H1 (cell line): ENCODE results near the gene HJURP. TPM values are rescaled to one million over a fixed set of nuclear protein-coding genes. Genes with fewer than 3 reads are reported as not detected.

Experiments
- CTCF ChIA-PET: fragments of 300-600 bp; sonication (Branson Sonifier 250); formaldehyde crosslinking; loops from one replicate; lab custom pipeline; 2021; ENCODE audit not compliant: partially characterized antibody; lab: Charles Lee
- POLR2A ChIA-PET: fragments of 300-600 bp; sonication (Branson Sonifier 250); formaldehyde crosslinking; loops from one replicate; lab custom pipeline; 2021; ENCODE audit warnings: inconsistent platforms; ENCODE audit not compliant: partially characterized antibody; lab: Charles Lee
- DNase-seq, 2 experiments: peaks; one replicate each; pipeline versions ENCODE4 v3.0.0 to v3.0.0-alpha.2; 2010 to 2022; ENCODE audit warnings: low spot score in 2 of 2, low read depth in 1 of 2, mixed read lengths in 1 of 2
- FAIRE-seq: peaks from 2 replicates; lab custom pipeline; 2011; peaks lifted over from hg19 to GRCh38; lab: Jason Lieb, UNC
- H2AFZ ChIP-seq: 2 replicates; pipeline ENCODE4 v1.8.1; 2012; ENCODE audit warnings: low read length, inconsistent platforms
- H2AK5ac ChIP-seq: 2 replicates; pipeline ENCODE4 v1.6.1; 2013; ENCODE audit warnings: low read depth, low read length
- H2BK120ac ChIP-seq: replicated peaks from 2 replicates; pipeline ENCODE3; 2013; ENCODE audit warnings: low read depth, low read length, inconsistent platforms
- H2BK12ac ChIP-seq: 2 replicates; pipeline ENCODE4 v1.6.1; 2013; ENCODE audit warnings: low read depth, low read length
- H2BK15ac ChIP-seq: 2 replicates; pipeline ENCODE4 v1.6.1; 2013; ENCODE audit warnings: low read length
- H2BK20ac ChIP-seq: 2 replicates; pipeline ENCODE4 v1.6.1; 2013; ENCODE audit warnings: low read length
- H2BK5ac ChIP-seq: 2 replicates; pipeline ENCODE4 v1.6.1; 2013; ENCODE audit warnings: low read depth, low read length
- H3K14ac ChIP-seq: 2 replicates; pipeline ENCODE4 v1.6.1; 2013; ENCODE audit warnings: inconsistent platforms; ENCODE audit not compliant: insufficient read length
- H3K18ac ChIP-seq: 2 replicates; pipeline ENCODE4 v1.6.1; 2013; ENCODE audit warnings: low read length; ENCODE audit errors: extremely low read depth
- H3K23ac ChIP-seq: 2 replicates; pipeline ENCODE4 v1.6.1; 2013; ENCODE audit warnings: inconsistent platforms; ENCODE audit not compliant: insufficient read length
- H3K23me2 ChIP-seq: 2 replicates; pipeline ENCODE4 v1.6.1; 2013; ENCODE audit warnings: low read depth, low read length
- H3K27ac ChIP-seq: 2 replicates; pipeline ENCODE4 v1.6.1; 2011; ENCODE audit warnings: low read depth, low read length, inconsistent platforms
- H3K27me3 ChIP-seq, 4 experiments: replicated peaks in 1 of 4; 1 replicate in 1 of 4; 2 replicates in 3 of 4; pipeline versions ENCODE4 v1.6.1 to v1.8.1; 2011 to 2013; ENCODE audit warnings: low read length in 3 of 4, mild to moderate bottlenecking in 3 of 4, inconsistent platforms in 2 of 4, mixed read lengths in 2 of 4, moderate library complexity in 1 of 4; ENCODE audit not compliant: control insufficient read depth in 3 of 4, insufficient read depth in 3 of 4; ENCODE audit errors: extremely low read depth in 1 of 4
- H3K36me3 ChIP-seq, 4 experiments: 2 replicates each; pipeline versions ENCODE4 v1.6.1 to v1.8.1; 2011 to 2013; ENCODE audit warnings: mild to moderate bottlenecking in 4 of 4, low read length in 3 of 4, moderate library complexity in 2 of 4, control low read depth in 1 of 4, inconsistent platforms in 1 of 4; ENCODE audit not compliant: insufficient read depth in 4 of 4, control insufficient read depth in 2 of 4
- H3K4ac ChIP-seq: replicated peaks from 2 replicates; pipeline ENCODE3; 2013; ENCODE audit warnings: low read length, low read depth, mixed read lengths, inconsistent platforms; ENCODE audit not compliant: insufficient read length
- H3K4me1 ChIP-seq, 4 experiments: replicated peaks in 1 of 4; 1 replicate in 1 of 4; 2 replicates in 3 of 4; pipeline versions ENCODE4 v1.6.1 to v1.8.1; 2011 to 2013; ENCODE audit warnings: low read length in 3 of 4, inconsistent platforms in 2 of 4, mixed read lengths in 1 of 4; ENCODE audit not compliant: insufficient read depth in 4 of 4, control insufficient read depth in 3 of 4
- H3K4me2 ChIP-seq, 2 experiments: 2 replicates each; pipeline versions ENCODE4 v1.6.1 to v1.8.1; 2011 to 2013; ENCODE audit warnings: low read depth in 2 of 2, low read length in 2 of 2, control low read depth in 1 of 2, inconsistent platforms in 1 of 2, mild to moderate bottlenecking in 1 of 2; ENCODE audit not compliant: insufficient read depth in 1 of 2
- H3K4me3 ChIP-seq, 4 experiments: fragments of 200-600, 300-600 bp in 1 of 4; sonication (generic), shearing (Covaris generic), sonication (Bioruptor Twin) in 1 of 4; 2 replicates each; pipeline versions ENCODE4 v1.5.1 to v1.8.1; 2011 to 2016; ENCODE audit warnings: low read length in 4 of 4, low read depth in 3 of 4, control low read depth in 2 of 4, inconsistent platforms in 2 of 4, mild to moderate bottlenecking in 2 of 4, mixed read lengths in 1 of 4, moderate library complexity in 1 of 4; ENCODE audit not compliant: insufficient read depth in 2 of 4; ENCODE audit errors: extremely low read depth in 1 of 4
- H3K56ac ChIP-seq: replicated peaks from 2 replicates; pipeline ENCODE3; 2013; ENCODE audit warnings: low read depth, mild to moderate bottlenecking, mixed read lengths, low read length, inconsistent platforms; ENCODE audit not compliant: insufficient read length
- H3K79me1 ChIP-seq: 2 replicates; pipeline ENCODE4 v1.6.1; 2013; ENCODE audit warnings: low read depth, low read length, control low read depth
- H3K79me2 ChIP-seq, 2 experiments: 2 replicates each; pipeline versions ENCODE4 v1.6.1 to v1.8.1; 2012 to 2013; ENCODE audit warnings: low read length in 2 of 2, mild to moderate bottlenecking in 2 of 2, inconsistent platforms in 1 of 2; ENCODE audit not compliant: insufficient read depth in 2 of 2, control insufficient read depth in 1 of 2
- H3K9ac ChIP-seq, 4 experiments: replicated peaks in 1 of 4; 1 replicate in 1 of 4; 2 replicates in 3 of 4; pipeline versions ENCODE4 v1.6.1 to v1.8.1; 2011 to 2013; ENCODE audit warnings: low read depth in 3 of 4, low read length in 3 of 4, control low read depth in 2 of 4, mild to moderate bottlenecking in 2 of 4, moderate library complexity in 2 of 4, inconsistent platforms in 1 of 4; ENCODE audit errors: extremely low read depth in 1 of 4
- H3K9me3 ChIP-seq, 2 experiments: 2 replicates each; pipeline versions ENCODE4 v1.6.1 to v1.8.1; 2012 to 2013; ENCODE audit warnings: mild to moderate bottlenecking in 2 of 2, moderate library complexity in 2 of 2, control low read depth in 1 of 2, inconsistent platforms in 1 of 2, low read depth in 1 of 2, low read length in 1 of 2, mixed read lengths in 1 of 2; ENCODE audit not compliant: insufficient read depth in 2 of 2
- H4K20me1 ChIP-seq, 2 experiments: replicated peaks in 1 of 2; 2 replicates each; pipeline versions ENCODE3 to v1.8.1; 2011 to 2013; ENCODE audit warnings: inconsistent platforms in 2 of 2, low read length in 2 of 2, mild to moderate bottlenecking in 1 of 2; ENCODE audit not compliant: insufficient read depth in 2 of 2, control insufficient read depth in 1 of 2
- H4K5ac ChIP-seq: 2 replicates; pipeline ENCODE4 v1.6.1; 2013; ENCODE audit warnings: low read length, low read depth, mixed read lengths, inconsistent platforms; ENCODE audit not compliant: insufficient read length
- H4K8ac ChIP-seq: 2 replicates; pipeline ENCODE4 v1.8.0; 2013; ENCODE audit warnings: mild to moderate bottlenecking, moderate library complexity, low read length, inconsistent platforms; ENCODE audit not compliant: insufficient read depth; ENCODE audit errors: extremely low read depth
- H4K91ac ChIP-seq: replicated peaks from 2 replicates; pipeline ENCODE3; 2013; ENCODE audit warnings: low read length, mixed read lengths, inconsistent platforms; ENCODE audit not compliant: insufficient read length
- ATF2 ChIP-seq: IDR thresholded peaks from 2 replicates; pipeline ENCODE4 v1.6.1; 2012; ENCODE audit warnings: low read length, inconsistent platforms
- BACH1 ChIP-seq: IDR thresholded peaks from 2 replicates; pipeline ENCODE4 v1.6.1; 2012; ENCODE audit warnings: low read length, improper control_type of control experiment
- BRCA1 ChIP-seq: IDR thresholded peaks from 2 replicates; pipeline ENCODE4 v1.6.1; 2012; ENCODE audit warnings: low read depth, low read length, improper control_type of control experiment
- FOSL1 ChIP-seq: IDR thresholded peaks from 2 replicates; pipeline ENCODE4 v1.6.1; 2011; ENCODE audit warnings: mild to moderate bottlenecking, low read depth, low read length, moderate library complexity; ENCODE audit not compliant: insufficient read depth
- GTF2F1 ChIP-seq: IDR thresholded peaks from 2 replicates; pipeline ENCODE4 v1.6.1; 2012; ENCODE audit warnings: low read depth, low read length, improper control_type of control experiment, borderline replicate concordance
- KDM4A ChIP-seq: IDR thresholded peaks from one replicate; pipeline ENCODE4 v1.7.1; 2012; ENCODE audit warnings: low read depth, mild to moderate bottlenecking, moderate library complexity, low read length, inconsistent platforms; ENCODE audit not compliant: severe bottlenecking
- NANOG ChIP-seq: IDR thresholded peaks from 2 replicates; pipeline ENCODE4 v1.6.1; 2011; ENCODE audit warnings: low read length, low read depth, mild to moderate bottlenecking, inconsistent platforms; ENCODE audit not compliant: insufficient read depth, poor library complexity, severe bottlenecking
- RBBP5 ChIP-seq: IDR thresholded peaks from 2 replicates; pipeline ENCODE4 v1.7.1; 2012; ENCODE audit warnings: low read depth, mild to moderate bottlenecking, inconsistent platforms, low read length, moderate library complexity, borderline replicate concordance
- TAF7 ChIP-seq: optimal IDR thresholded peaks from 2 replicates; pipeline ENCODE3; 2011; ENCODE audit warnings: low read depth, mild to moderate bottlenecking, inconsistent platforms, low read length, moderate library complexity, borderline replicate concordance
- ZNF274 ChIP-seq: IDR thresholded peaks from 2 replicates; pipeline ENCODE4 v1.7.0; 2012; ENCODE audit warnings: low read length, borderline replicate concordance; ENCODE audit errors: extremely low read depth
- WGBS, 2 experiments: shearing (Covaris generic) in 1 of 2; methylation state at CpG; one replicate each; pipeline versions ENCODE4 v1.1.6 to v1.1.7; 2013 to 2015; ENCODE audit warnings: low lambda C conversion rate in 2 of 2, mixed read lengths in 2 of 2, inconsistent platforms in 1 of 2, low coverage in 1 of 2, missing lambda C conversion rate in 1 of 2; ENCODE audit not compliant: insufficient replicate concordance in 2 of 2, insufficient coverage in 1 of 2, insufficient read length in 1 of 2; ENCODE audit errors: extremely low coverage in 1 of 2, missing lambda C conversion rate in 1 of 2; 5-methylcytosine and 5-hydroxymethylcytosine counted together
- polyA plus RNA-seq, 7 experiments: library from polyadenylated mRNA; depleted of rRNA in 3 of 7; stranded (reverse) in 5 of 7; unstranded in 2 of 7; fragments of >200 nt in 5 of 7; fragments of 200-250 nt in 2 of 7; gene quantifications; 1 replicate in 5 of 7; 2 replicates in 1 of 7; 4 replicates in 1 of 7; pipeline versions ENCODE4 v1.2.1 to v1.2.3, GENCODE V29; 2011 to 2013; ENCODE audit warnings: missing spikeins in 2 of 7, mixed read lengths in 2 of 7
- total RNA-seq: library from RNA; stranded (reverse); fragmentation: NEBNext Ultra II Directional; extraction: Animal tissue kit (Norgen Biotek cat#: 25700); gene quantifications from 2 replicates; pipeline ENCODE4 v1.2.1, GENCODE V29; 2021

HJURP gene
- total and polyA plus RNA-seq, 2 of the 8 experiments (the other 6 are each of a cell fraction or from before 2014, with no cell fraction given), result 49.3 to 60.5 TPM

- no peak for DNase-seq
- CTCF ChIA-PET, result interaction anchor here (1.1 to 2.0 kb wide), 3 partner anchors 43 to 375 kb away, joined by 3 to 6 read pairs (median 3); no protein-coding TSS in a partner anchor
- H3K4me1 ChIP-seq, result no peaks in the 10 kb centered on the region
- H3K27me3 ChIP-seq, result no peaks in the 10 kb centered on the region
- no peak overlapping the region for H3K23ac ChIP-seq
- no peak overlapping the region for H2BK120ac ChIP-seq
- H3K18ac ChIP-seq, result no peak overlapping the region
- H3K23me2 ChIP-seq, result no peaks in the 10 kb centered on the region
- H2BK5ac ChIP-seq, result no peak overlapping the region
- no peak overlapping the region for H4K91ac ChIP-seq
- H3K14ac ChIP-seq, result no peak overlapping the region
- no peak overlapping the region for H3K27ac ChIP-seq
- H4K20me1 ChIP-seq, result no peaks in the 10 kb centered on the region
- FAIRE-seq, result no peak
- 89% methylated on average over 23 of the region's 25 CpGs; no CpG with 5 or more reads in 1 of the 2 experiments for WGBS, 2 experiments
- no peaks in the 10 kb centered on the region for H3K9me3 ChIP-seq
- no peak overlapping the region for H3K4ac ChIP-seq
- no peak overlapping the region for H4K5ac ChIP-seq
- no peak overlapping the region for H4K8ac ChIP-seq
- H3K79me1 ChIP-seq, result no peaks in the 10 kb centered on the region
- H3K4me2 ChIP-seq, result no peak overlapping the region
- no peak overlapping the region for H3K9ac ChIP-seq
- H3K79me2 ChIP-seq, result no peaks in the 10 kb centered on the region
- no peaks in the 10 kb centered on the region for H3K36me3 ChIP-seq
- H3K4me3 ChIP-seq, result no peak overlapping the region
- H2BK15ac ChIP-seq, result no peak overlapping the region
- H2BK20ac ChIP-seq, result no peak overlapping the region
- H2AK5ac ChIP-seq, result no peak overlapping the region
- H3K56ac ChIP-seq, result no peak overlapping the region
- no peak overlapping the region for H2BK12ac ChIP-seq
- H2AFZ ChIP-seq, result no peak overlapping the region
- POLR2A ChIA-PET, result no interaction called here
- no peak for TF ChIP-seq KDM4A
- TF ChIP-seq RBBP5, result no peak
- TF ChIP-seq GTF2F1, result no peak
- no peak for TF ChIP-seq ATF2
- TF ChIP-seq TAF7, result no peak
- no peak for TF ChIP-seq ZNF274
- no peak for TF ChIP-seq NANOG
- no peak for TF ChIP-seq BACH1
- TF ChIP-seq BRCA1, result no peak
- TF ChIP-seq FOSL1, result no peak
Measured at GRCh38 chr2:233822781-233823730, 31.3 kb downstream of the HJURP start.
